Middle frontal gyrus (tissue), 1 donor: ENCODE measurements around the gene DRC3.

Experiments
- DNase-seq: peaks from one replicate; pipeline ENCODE4 v3.0.0-alpha.2; 2015; ENCODE audit warnings: low spot score; ENCODE audit errors: extremely low spot score

Gene DRC3

DNA sequence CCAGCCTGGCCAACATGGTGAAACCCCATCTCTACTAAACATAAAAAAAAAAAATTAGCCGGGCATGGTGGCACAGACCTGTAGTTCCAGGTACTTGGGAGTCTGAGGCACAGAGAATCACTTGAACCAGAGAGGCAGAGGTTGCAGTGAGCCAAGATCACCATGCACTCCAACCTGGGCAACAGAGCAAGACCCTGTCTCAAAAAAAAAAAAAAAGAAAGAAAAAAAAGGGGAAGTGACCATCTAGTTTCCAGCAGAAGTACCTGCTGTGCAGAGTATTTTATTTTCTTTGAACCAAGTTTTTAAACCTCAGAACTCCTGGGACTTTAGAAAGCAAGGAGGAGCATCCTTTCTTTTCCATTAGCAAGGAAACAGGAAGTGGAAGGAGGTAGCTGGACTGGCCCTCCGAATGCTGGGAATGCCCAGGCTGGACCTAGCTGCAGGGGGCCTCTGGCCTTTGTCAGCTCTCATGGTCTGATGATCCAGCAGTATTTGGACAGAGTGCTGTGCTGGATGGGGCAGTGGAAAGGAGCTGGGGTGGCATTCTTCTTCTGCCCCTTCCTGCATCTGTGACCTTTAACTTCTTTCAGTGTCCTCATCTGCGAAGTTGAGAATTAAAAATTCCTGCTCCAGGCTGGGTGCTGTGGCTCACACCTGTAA lies 73.2 kb downstream of the DRC3 start:
- DNase-seq = no peak

- no peak for DNase-seq
Measured at GRCh38 chr17:18055597-18055996, 82.9 kb downstream of the DRC3 start.

GRCh38 chr17:18056214-18056613 lies 83.6 kb downstream of the DRC3 start:
- DNase-seq = no peak

GRCh38 chr17:18059283-18059682 lies 86.6 kb downstream of the DRC3 start:
- no peak for DNase-seq

GRCh38 chr17:18064053-18064452 lies 91.4 kb downstream of the DRC3 start:
- DNase-seq = no peak

- DNase-seq = no peak
Measured at GRCh38 chr17:18065546-18065945, 92.9 kb downstream of the DRC3 start.
